Stimulated activated CD4-positive, alpha-beta T cell treated with anti-CD3 and anti-CD28 coated beads, Interleukin-12 subunit alpha, Interleukin-12 subunit beta, amount 100 ng/mL, for 24 hours (primary cell): ENCODE data around the gene ERBB4.

Experiments
- DNase-seq, 2 experiments: peaks; one replicate each; pipeline ENCODE4 v3.0.0-alpha.2; 2020; ENCODE audit warnings: low read depth in 2 of 2

ERBB4 gene

GRCh38 chr2:212083492-212083891, 455.1 kb downstream of the ERBB4 start:
- no peak for DNase-seq

GRCh38 chr2:212078103-212078502, 460.5 kb downstream of the ERBB4 start:
- DNase-seq = no peak

GRCh38 chr2:212076456-212076855, 462.1 kb downstream of the ERBB4 start:
- no peak for DNase-seq

- no peak for DNase-seq
Measured at GRCh38 chr2:212073360-212073759, 465.2 kb downstream of the ERBB4 start.

GRCh38 chr2:212066546-212066945, 472.1 kb downstream of the ERBB4 start:
- DNase-seq = no peak

GRCh38 chr2:212064318-212064717, 474.3 kb downstream of the ERBB4 start:
- no peak for DNase-seq

- DNase-seq = no peak
Measured at GRCh38 chr2:212052412-212053159, 486.0 kb downstream of the ERBB4 start.

GRCh38 chr2:212050871-212051270, 487.7 kb downstream of the ERBB4 start:
- DNase-seq = no peak

- no peak for DNase-seq
Measured at GRCh38 chr2:212042562-212042961, 496.0 kb downstream of the ERBB4 start.

GRCh38 chr2:212037062-212037461, 501.5 kb downstream of the ERBB4 start:
- DNase-seq = no peak

- no peak for DNase-seq
Measured at GRCh38 chr2:212034841-212035585, 503.6 kb downstream of the ERBB4 start.

- no peak for DNase-seq
Measured at GRCh38 chr2:212033888-212034287, 504.7 kb downstream of the ERBB4 start.

GRCh38 chr2:212032536-212033219, 505.9 kb downstream of the ERBB4 start:
- no peak for DNase-seq

- DNase-seq = no peak
Measured at GRCh38 chr2:212032032-212032431, 506.6 kb downstream of the ERBB4 start.

GRCh38 chr2:212030709-212031108, 507.9 kb downstream of the ERBB4 start:
- no peak for DNase-seq

GRCh38 chr2:212028798-212029394, 509.7 kb downstream of the ERBB4 start:
- DNase-seq = no peak

- no peak for DNase-seq
Measured at GRCh38 chr2:212027681-212028628, 510.6 kb downstream of the ERBB4 start.

- DNase-seq = no peak
Measured at GRCh38 chr2:212024040-212024439, 514.6 kb downstream of the ERBB4 start.

- no peak for DNase-seq
Measured at GRCh38 chr2:212022966-212023365, 515.6 kb downstream of the ERBB4 start.

GRCh38 chr2:212021947-212022346, 516.7 kb downstream of the ERBB4 start:
- DNase-seq = no peak

- no peak for DNase-seq
Measured at GRCh38 chr2:212015588-212015987, 523.0 kb downstream of the ERBB4 start.
